Cerebellar nuclear complex (tissue), 1 donor: ENCODE data around the gene NNMT.

Source experiments
- DNase-seq, 2 experiments: peaks; one replicate each; lab custom pipeline; 2025; lab: John Stamatoyannopoulos, UW

Gene NNMT

DNA sequence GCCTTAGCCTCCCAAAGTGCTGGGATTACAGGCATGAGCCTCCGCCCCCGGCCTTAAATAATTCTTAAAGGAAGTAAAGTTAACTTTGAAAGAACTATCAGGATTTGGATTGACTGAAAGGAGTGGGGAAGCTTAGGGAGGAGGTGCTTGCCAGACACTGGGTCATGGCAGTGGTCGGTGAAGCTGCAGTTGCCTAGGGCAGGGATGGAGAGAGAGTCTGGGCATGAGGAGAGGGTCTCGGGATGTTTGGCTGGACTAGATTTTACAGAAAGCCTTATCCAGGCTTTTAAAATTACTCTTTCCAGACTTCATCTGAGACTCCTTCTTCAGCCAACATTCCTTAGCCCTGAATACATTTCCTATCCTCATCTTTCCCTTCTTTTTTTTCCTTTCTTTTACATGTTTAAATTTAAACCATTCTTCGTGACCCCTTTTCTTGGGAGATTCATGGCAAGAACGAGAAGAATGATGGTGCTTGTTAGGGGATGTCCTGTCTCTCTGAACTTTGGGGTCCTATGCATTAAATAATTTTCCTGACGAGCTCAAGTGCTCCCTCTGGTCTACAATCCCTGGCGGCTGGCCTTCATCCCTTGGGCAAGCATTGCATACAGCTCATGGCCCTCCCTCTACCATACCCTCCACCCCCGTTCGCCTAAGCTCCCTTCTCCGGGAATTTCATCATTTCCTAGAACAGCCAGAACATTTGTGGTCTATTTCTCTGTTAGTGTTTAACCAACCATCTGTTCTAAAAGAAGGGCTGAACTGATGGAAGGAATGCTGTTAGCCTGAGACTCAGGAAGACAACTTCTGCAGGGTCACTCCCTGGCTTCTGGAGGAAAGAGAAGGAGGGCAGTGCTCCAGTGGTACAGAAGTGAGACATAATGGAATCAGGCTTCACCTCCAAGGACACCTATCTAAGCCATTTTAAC, at the start of gene NNMT:
NNMT (plus strand) TSS at position 724 of the 929 bp plus-strand sequence; CDS start at position 882, 158 bp downstream.
- DNase-seq: no peak

DNA sequence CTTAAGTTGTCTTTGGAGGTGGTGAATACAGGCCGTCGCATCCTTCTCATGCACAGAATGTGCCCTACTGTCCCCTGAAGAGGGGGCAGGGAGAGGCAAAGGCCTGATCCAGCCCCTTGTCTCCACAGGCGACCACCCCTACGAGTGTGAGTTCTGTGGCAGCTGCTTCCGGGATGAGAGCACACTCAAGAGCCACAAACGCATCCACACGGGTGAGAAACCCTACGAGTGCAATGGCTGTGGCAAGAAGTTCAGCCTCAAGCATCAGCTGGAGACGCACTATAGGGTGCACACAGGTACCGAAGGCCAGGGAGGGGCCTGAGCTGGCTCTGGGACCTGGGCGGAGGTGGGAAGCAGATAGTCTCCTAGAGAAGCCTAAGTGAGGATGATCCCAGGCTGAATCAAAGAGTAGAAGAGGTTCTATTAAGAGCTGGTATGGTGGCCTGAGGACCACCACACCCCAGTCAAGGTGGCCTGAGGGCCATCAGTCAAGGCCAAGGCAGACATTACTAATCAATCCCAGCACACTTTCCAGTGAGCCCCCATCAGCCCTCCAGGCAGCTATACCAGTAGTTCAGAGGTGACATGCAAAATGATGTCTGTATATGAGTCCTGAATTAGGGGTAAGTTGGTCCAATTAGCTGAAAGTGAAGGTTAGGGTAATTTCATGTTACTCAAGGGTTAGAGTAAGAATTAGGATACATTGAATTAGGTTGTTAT, 49.0 kb upstream of the NNMT start:
- DNase-seq: no peak

- no peak for DNase-seq
Observed at GRCh38 chr11:114250180-114250579, 46.0 kb upstream of the NNMT start.

DNA sequence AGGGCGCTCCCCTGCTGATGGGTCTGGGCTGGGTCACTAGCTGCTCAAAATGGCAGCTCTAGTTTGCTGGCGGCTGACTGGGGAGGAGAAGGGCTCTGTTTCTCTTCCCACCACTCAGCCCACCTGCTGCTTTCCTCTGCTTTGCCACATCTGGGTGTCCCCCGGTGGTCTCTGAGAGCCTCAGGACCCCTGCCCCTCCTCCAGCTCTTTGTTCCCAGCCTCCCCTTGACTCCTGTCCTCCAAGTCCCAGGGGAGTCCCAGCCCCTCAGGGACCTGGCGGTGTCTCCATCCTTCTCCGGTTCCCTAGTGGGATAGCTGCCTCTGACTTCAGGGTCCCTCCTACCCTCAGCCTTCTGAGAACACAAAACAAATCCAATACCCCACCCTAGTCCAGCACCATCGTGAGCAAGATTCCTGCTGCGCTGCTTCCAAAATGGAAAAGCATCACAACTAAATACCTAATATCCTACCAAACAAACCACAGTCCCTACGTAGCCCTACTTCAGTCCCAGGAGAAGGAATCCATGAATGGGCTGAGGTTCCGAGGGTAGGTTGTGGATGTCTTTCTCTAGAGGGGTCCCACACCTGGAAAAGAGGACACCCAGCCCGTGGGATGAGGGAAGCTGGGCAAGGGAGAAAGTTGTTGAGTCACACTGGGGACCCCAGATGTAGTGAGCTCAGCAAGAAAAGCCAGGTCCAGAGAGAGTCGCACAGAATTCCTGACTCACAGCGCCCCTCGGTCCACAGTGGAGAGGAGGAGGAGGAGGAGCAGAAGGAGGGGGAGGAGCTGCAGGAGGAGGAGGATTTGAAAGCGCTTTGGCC, 45.0 kb upstream of the NNMT start:
- no peak for DNase-seq

GRCh38 chr11:114251815-114252337, 44.3 kb upstream of the NNMT start:
- no peak for DNase-seq

DNA sequence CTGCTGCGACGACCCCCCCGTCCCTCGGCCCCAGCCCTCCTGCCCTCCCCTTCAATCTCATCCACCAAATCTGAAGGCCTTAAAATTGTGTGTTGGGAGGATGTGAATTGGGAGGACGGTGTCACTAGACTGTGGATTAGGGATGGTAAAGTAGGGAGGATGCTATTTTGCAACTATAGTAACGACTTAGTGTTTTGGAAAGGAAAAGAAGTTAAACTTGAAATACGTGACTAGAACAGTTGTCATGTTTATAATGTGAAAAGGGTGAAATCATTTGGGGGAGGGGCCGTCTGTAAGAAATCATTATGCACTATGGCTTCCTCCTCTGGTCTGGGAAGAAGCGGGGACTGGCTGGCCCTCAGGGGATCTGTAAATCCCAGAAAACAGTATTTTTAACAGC, 43.4 kb upstream of the NNMT start:
- no peak for DNase-seq

- DNase-seq: no peak
Observed at GRCh38 chr11:114253771-114254170, 42.4 kb upstream of the NNMT start.

- DNase-seq: no peak
Observed at GRCh38 chr11:114254571-114255146, 41.5 kb upstream of the NNMT start.

- no peak for DNase-seq
Observed at GRCh38 chr11:114255289-114255688, 40.9 kb upstream of the NNMT start.

- DNase-seq: no peak
Observed at GRCh38 chr11:114256176-114256966, 39.8 kb upstream of the NNMT start.

- DNase-seq: no peak
Observed at GRCh38 chr11:114256967-114257286, 39.3 kb upstream of the NNMT start.

GRCh38 chr11:114257621-114258558, 38.3 kb upstream of the NNMT start:
- DNase-seq: no peak

- no peak for DNase-seq
Observed at GRCh38 chr11:114258696-114259095, 37.5 kb upstream of the NNMT start.

DNA sequence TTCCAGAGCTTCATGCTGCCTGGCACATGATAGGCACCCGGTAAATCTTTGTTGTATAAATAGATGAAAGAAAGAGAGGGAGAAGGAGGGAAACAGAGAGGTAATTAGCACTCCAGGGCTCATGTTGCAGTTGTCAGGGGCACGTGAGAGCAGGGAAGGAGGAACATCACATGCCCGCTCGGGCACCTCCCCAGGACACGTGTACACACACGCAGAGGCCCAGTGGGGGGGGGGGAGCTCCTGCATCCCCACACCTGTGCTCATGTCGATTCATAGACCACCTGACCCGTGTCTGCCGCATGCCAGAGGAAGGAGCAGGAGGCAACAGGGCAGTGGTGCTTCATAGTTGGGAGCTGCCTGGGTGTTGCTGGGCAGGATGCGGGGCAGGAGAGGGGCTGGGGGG, 37.1 kb upstream of the NNMT start:
- DNase-seq: no peak

DNA sequence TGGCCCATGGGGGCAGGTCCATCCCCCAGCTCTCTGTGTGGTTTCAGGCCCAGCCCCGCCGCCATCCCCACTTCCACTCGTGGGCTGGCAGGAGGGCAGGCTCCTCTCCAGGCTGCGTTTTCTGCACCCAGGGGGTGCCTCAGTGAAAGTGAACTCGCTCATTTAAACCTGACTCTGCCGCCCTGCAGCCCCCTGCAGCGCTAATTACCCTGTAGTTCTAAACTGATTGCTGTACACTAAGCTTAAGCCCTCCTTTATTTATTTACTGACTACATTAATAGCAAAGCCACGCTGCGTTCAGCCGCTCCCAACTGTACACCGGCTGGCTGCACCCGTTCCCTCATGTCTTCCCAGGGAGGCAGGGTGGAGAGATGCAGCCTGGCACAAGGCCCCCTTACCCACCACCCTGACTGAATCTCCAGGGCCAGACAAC, 36.6 kb upstream of the NNMT start:
- no peak for DNase-seq

DNA sequence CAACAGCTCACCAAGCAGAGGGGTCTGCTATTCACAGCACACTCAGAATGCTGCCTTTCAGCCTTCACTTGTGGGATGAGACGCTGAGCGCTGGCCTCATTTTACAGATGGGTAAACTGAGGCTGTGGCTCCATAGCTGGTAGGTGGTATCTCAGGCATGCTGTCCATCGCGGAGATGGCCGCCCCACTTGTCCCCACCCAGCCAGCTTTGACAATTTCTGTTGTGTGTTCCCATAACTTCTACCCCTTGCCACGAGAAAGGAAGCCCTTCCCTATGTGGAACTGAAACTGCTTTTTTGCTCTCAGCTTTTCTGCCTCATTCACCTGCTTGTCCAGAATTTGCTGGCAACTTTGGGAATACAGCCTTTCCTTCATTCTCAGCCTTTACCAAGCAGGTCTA, 36.1 kb upstream of the NNMT start:
- no peak for DNase-seq

- no peak for DNase-seq
Observed at GRCh38 chr11:114260483-114260882, 35.7 kb upstream of the NNMT start.

- DNase-seq: no peak
Observed at GRCh38 chr11:114261791-114262190, 34.4 kb upstream of the NNMT start.

DNA sequence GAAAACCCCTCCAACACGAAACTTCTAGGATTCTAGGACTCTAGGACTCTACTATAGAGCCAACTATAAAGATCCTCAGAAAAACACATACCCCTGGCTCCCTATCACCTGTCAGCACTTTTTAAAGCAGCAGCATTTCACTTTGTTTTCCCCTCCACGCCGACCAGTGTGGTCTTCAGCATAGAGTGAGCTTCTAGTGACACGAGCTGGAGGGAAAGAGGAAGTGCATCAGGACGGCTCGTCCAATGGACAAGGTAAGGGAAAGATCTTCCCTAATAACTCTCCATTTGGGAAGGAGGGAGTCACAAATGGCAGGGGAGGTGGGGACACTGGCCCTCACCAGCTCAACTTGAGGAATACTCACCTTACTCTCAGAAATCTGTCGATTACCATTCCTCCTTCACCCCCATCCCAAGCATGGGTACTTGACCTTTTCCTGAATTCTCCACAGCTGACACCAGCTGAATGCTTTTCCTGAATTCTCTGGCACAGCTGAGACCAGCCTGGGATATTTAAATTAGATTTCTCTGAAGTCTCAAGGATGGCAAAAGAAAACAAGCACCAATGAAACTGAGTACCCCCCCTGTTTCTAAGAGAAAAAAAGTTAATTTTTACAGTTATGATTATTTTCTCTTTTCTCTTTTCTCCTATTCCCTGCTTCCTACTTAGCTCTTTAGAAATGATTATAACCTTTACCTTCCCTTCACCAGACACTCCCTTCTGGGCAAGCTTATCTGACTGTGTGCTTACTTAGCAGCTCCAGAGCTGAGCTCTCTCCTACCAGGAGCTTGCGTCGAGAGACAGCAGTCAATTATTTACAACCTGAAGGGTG, 33.3 kb upstream of the NNMT start:
- peak in 1 of 2 experiments; percentile 28 for DNase-seq
